Measurements from ENCODE around the gene SF3B3. TPM values are rescaled to one million over a fixed set of nuclear protein-coding genes. Genes with fewer than 3 reads are reported as not detected.

The SF3B3 gene
- total and polyA plus RNA-seq, 2 donors (not counting 3 experiments of a cell fraction or from before 2014, with no cell fraction given), result 167 to 324 TPM

- CTCF ChIA-PET, result interaction anchor here (1.8 kb wide), 1 partner anchor 261 kb away, joined by 12 read pairs; no protein-coding TSS in a partner anchor
- Histone ChIP-seq H3K4me3 (replicated peaks in 1 of 3; ENCODE audit: insufficient read depth in 1 of 3, low read depth in 1 of 3, low read length in 3 of 3) (no peak overlapping the region), H3K4me2 (ENCODE audit: insufficient read depth, low read length) (no peak overlapping the region), H2AFZ (ENCODE audit: low read depth, low read length) (no peak overlapping the region), H3K9me3 (replicated peaks; ENCODE audit: control insufficient read depth, insufficient read depth, low read length) (no peaks in the 10 kb centered on the region), H3K9me1 (replicated peaks; ENCODE audit: control insufficient read depth, extremely low read depth, insufficient read depth, low read length) (no peaks in the 10 kb centered on the region), H3K36me3 (ENCODE audit: control insufficient read depth in 2 of 2, extremely low read depth in 1 of 2, insufficient read depth in 2 of 2, low read length in 2 of 2) (peaks cover 19 to 23% of the 10 kb centered on the region in 2 experiments), H3K27ac (ENCODE audit: insufficient read depth, low read depth, low read length) (no peak overlapping the region), H3K27me3 (ENCODE audit: control insufficient read depth in 2 of 2, insufficient read depth in 2 of 2, low read length in 2 of 2) (no peaks in the 10 kb centered on the region), H3K4me1 (ENCODE audit: control insufficient read depth, extremely low read depth, insufficient read depth, low read length) (peaks cover 10% of the 10 kb centered on the region), H4K20me1 (replicated peaks; ENCODE audit: control insufficient read depth, extremely low read depth, insufficient read depth, low read length) (no peaks in the 10 kb centered on the region), H3K9ac (replicated peaks; ENCODE audit: extremely low read depth, insufficient read depth, low read length) (no peak overlapping the region), H3K79me2 (ENCODE audit: control insufficient read depth, insufficient read depth, low read length) (no peaks in the 10 kb centered on the region)
- POLR2A ChIA-PET, result no interaction called here
- FAIRE-seq, result no peak
- intact Hi-C loops (cut with micrococcal nuclease), result no loop called here
- BruUV-seq (replicated peaks), result no TSS peak
- dilution Hi-C loops (cut with MboI; ENCODE audit: extremely low pct_ligation_motif_present, low sequenced_read_pairs), result no loop called here
- no peak for DNase-seq (ENCODE audit: low read depth, low spot score)
- no peak for TF ChIP-seq MAX (IDR thresholded peaks at IDR 0.05; ENCODE audit: insufficient read depth, insufficient read length)
- no peak for TF ChIP-seq EZH2 (IDR thresholded peaks at IDR 0.05; ENCODE audit: borderline replicate concordance, low read depth, low read length, severe bottlenecking)
- no peak for TF ChIP-seq POLR2AphosphoS5 (IDR thresholded peaks at IDR 0.05; ENCODE audit: insufficient read depth, low read depth, low read length)
- TF ChIP-seq POLR2A (IDR thresholded peaks at IDR 0.05; ENCODE audit: low read depth, low read length), result no peak
- TF ChIP-seq FOS (IDR thresholded peaks at IDR 0.05; ENCODE audit: borderline replicate concordance, insufficient read depth, low read length), result no peak
- TF ChIP-seq GATA2 (IDR thresholded peaks at IDR 0.05; ENCODE audit: insufficient read depth, insufficient read length, low read depth, low read length), result no peak
- no peak for TF ChIP-seq JUN (IDR thresholded peaks at IDR 0.05; ENCODE audit: borderline replicate concordance, insufficient read depth, insufficient read length, low read depth)
Observed at GRCh38 chr16:70510216-70510615, 13.4 kb upstream of the SF3B3 start.

GRCh38 chr16:70511833-70512232, 11.8 kb upstream of the SF3B3 start:
- TF ChIP-seq POLR2AphosphoS5 (IDR thresholded peaks at IDR 0.05; ENCODE audit: insufficient read depth, low read depth, low read length), result no peak
- TF ChIP-seq JUN (IDR thresholded peaks at IDR 0.05; ENCODE audit: borderline replicate concordance, insufficient read depth, insufficient read length, low read depth), result no peak
- TF ChIP-seq MAX (IDR thresholded peaks at IDR 0.05; ENCODE audit: insufficient read depth, insufficient read length), result no peak
- TF ChIP-seq POLR2A (IDR thresholded peaks at IDR 0.05; ENCODE audit: low read depth, low read length), result no peak
- no peak for TF ChIP-seq CTCF (IDR thresholded peaks at IDR 0.05; ENCODE audit: extremely low read depth in 1 of 2, insufficient read depth in 1 of 2, low read depth in 1 of 2, low read length in 2 of 2)
- no peak for TF ChIP-seq FOS (IDR thresholded peaks at IDR 0.05; ENCODE audit: borderline replicate concordance, insufficient read depth, low read length)
- no peak for TF ChIP-seq EZH2 (IDR thresholded peaks at IDR 0.05; ENCODE audit: borderline replicate concordance, low read depth, low read length, severe bottlenecking)
- no peak for TF ChIP-seq MYC (IDR thresholded peaks at IDR 0.05; ENCODE audit: low read depth, low read length)
- TF ChIP-seq GATA2 (IDR thresholded peaks at IDR 0.05; ENCODE audit: insufficient read depth, insufficient read length, low read depth, low read length), result no peak
- FAIRE-seq, result no peak
- Histone ChIP-seq H3K9ac (replicated peaks; ENCODE audit: extremely low read depth, insufficient read depth, low read length) (no peak overlapping the region), H3K9me3 (replicated peaks; ENCODE audit: control insufficient read depth, insufficient read depth, low read length) (no peaks in the 10 kb centered on the region), H3K9me1 (replicated peaks; ENCODE audit: control insufficient read depth, extremely low read depth, insufficient read depth, low read length) (no peaks in the 10 kb centered on the region), H3K4me2 (ENCODE audit: insufficient read depth, low read length) (no peak overlapping the region), H3K27ac (ENCODE audit: insufficient read depth, low read depth, low read length) (no peak overlapping the region), H4K20me1 (replicated peaks; ENCODE audit: control insufficient read depth, extremely low read depth, insufficient read depth, low read length) (no peaks in the 10 kb centered on the region), H3K36me3 (ENCODE audit: control insufficient read depth in 2 of 2, extremely low read depth in 1 of 2, insufficient read depth in 2 of 2, low read length in 2 of 2) (peaks cover 19 to 25% of the 10 kb centered on the region in 2 experiments), H3K4me3 (replicated peaks in 1 of 3; ENCODE audit: insufficient read depth in 1 of 3, low read depth in 1 of 3, low read length in 3 of 3) (no peak overlapping the region), H3K27me3 (ENCODE audit: control insufficient read depth in 2 of 2, insufficient read depth in 2 of 2, low read length in 2 of 2) (no peaks in the 10 kb centered on the region), H3K79me2 (ENCODE audit: control insufficient read depth, insufficient read depth, low read length) (no peaks in the 10 kb centered on the region), H3K4me1 (ENCODE audit: control insufficient read depth, extremely low read depth, insufficient read depth, low read length) (peaks cover 10% of the 10 kb centered on the region), H2AFZ (ENCODE audit: low read depth, low read length) (no peak overlapping the region)
- no peak for DNase-seq (ENCODE audit: low read depth, low spot score)
- dilution Hi-C loops (cut with MboI; ENCODE audit: extremely low pct_ligation_motif_present, low sequenced_read_pairs) (no loop called here), intact Hi-C loops (cut with micrococcal nuclease) (no loop called here)
- POLR2A ChIA-PET, result no interaction called here
- CTCF ChIA-PET, result no interaction called here
- no TSS peak for BruUV-seq (replicated peaks)

Data from endothelial cell of umbilical vein (primary cell).